ENCODE results near the gene SCARB1.

GRCh38 chr12:124758266-124759220, 105.1 kb downstream of the SCARB1 start:
- TF ChIP-seq EZH2 (IDR thresholded peaks at IDR 0.05; ENCODE audit: borderline replicate concordance, low read length) (no peak), CTCF (IDR thresholded peaks at IDR 0.05; ENCODE audit: low read length) (no peak)
